VCaP (cell line): ENCODE results near the gene IFT52.

Experiments
- H3K27ac ChIP-seq: fragments of 450-650 bp; 2 replicates; pipeline ENCODE4 v1.5.1; 2017
- CTCF ChIP-seq: fragments of 450-650 bp; conservative IDR thresholded peaks from 2 replicates; pipeline ENCODE4 v1.5.1; 2017; ENCODE audit warnings: mild to moderate bottlenecking, moderate library complexity

Gene IFT52

GRCh38 chr20:43563429-43563828 is 27.3 kb upstream of the IFT52 start:
- H3K27ac ChIP-seq = no peak overlapping the region
- no peak for TF ChIP-seq CTCF

- TF ChIP-seq CTCF = no peak
- H3K27ac ChIP-seq = no peak overlapping the region
Observed at GRCh38 chr20:43563991-43564390, 26.7 kb upstream of the IFT52 start.

- TF ChIP-seq CTCF = no peak
- no peak overlapping the region for H3K27ac ChIP-seq
Observed at GRCh38 chr20:43564455-43564854, 26.3 kb upstream of the IFT52 start.

- no peak overlapping the region for H3K27ac ChIP-seq
- TF ChIP-seq CTCF = no peak
Observed at GRCh38 chr20:43564993-43565757, 25.6 kb upstream of the IFT52 start.

GRCh38 chr20:43565758-43566104 is 25.0 kb upstream of the IFT52 start:
- no peak for TF ChIP-seq CTCF
- H3K27ac ChIP-seq = no peak overlapping the region

GRCh38 chr20:43567477-43567876 is 23.3 kb upstream of the IFT52 start:
- H3K27ac ChIP-seq = no peak overlapping the region
- no peak for TF ChIP-seq CTCF

- no peak overlapping the region for H3K27ac ChIP-seq
- TF ChIP-seq CTCF = no peak
Observed at GRCh38 chr20:43568706-43569105, 22.0 kb upstream of the IFT52 start.
